ENCODE data around the gene NUP153.

NUP153 gene

GRCh38 chr6:17725083-17725482, 18.4 kb upstream of the NUP153 start:
- TF ChIP-seq, protein P1, sequence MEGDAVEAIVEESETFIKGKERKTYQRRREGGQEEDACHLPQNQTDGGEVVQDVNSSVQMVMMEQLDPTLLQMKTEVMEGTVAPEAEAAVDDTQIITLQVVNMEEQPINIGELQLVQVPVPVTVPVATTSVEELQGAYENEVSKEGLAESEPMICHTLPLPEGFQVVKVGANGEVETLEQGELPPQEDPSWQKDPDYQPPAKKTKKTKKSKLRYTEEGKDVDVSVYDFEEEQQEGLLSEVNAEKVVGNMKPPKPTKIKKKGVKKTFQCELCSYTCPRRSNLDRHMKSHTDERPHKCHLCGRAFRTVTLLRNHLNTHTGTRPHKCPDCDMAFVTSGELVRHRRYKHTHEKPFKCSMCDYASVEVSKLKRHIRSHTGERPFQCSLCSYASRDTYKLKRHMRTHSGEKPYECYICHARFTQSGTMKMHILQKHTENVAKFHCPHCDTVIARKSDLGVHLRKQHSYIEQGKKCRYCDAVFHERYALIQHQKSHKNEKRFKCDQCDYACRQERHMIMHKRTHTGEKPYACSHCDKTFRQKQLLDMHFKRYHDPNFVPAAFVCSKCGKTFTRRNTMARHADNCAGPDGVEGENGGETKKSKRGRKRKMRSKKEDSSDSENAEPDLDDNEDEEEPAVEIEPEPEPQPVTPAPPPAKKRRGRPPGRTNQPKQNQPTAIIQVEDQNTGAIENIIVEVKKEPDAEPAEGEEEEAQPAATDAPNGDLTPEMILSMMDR (IDR thresholded peaks at IDR 0.05; ENCODE audit: control extremely low read depth, extremely low read depth, low read depth, missing control alignments) = no peak
- ChIA-PET CTCF (interaction anchor here (2.0 kb wide), 1 partner anchor 9 kb away, joined by 4 read pairs; no protein-coding TSS in a partner anchor), POLR2A (no interaction called here)
- no peak for DNase-seq (ENCODE audit: extremely low spot score)

- no peak for DNase-seq (ENCODE audit: extremely low spot score)
- TF ChIP-seq, protein P1 (IDR thresholded peaks at IDR 0.05; ENCODE audit: control extremely low read depth, extremely low read depth, low read depth, missing control alignments) = no peak
- POLR2A ChIA-PET = no interaction called here
- CTCF ChIA-PET = interaction anchor here (0.9 to 2.0 kb wide), 2 partner anchors 9 to 10 kb away, joined by 3 to 4 read pairs; no protein-coding TSS in a partner anchor
Observed at GRCh38 chr6:17724341-17724740, 17.6 kb upstream of the NUP153 start.

- ChIA-PET POLR2A (no interaction called here), CTCF (interaction anchor here (0.9 to 1.8 kb wide), 3 partner anchors 8 to 67 kb away, joined by 3 read pairs; no protein-coding TSS in a partner anchor)
- TF ChIP-seq, protein P1 (IDR thresholded peaks at IDR 0.05; ENCODE audit: control extremely low read depth, extremely low read depth, low read depth, missing control alignments) = no peak
- no peak for DNase-seq (ENCODE audit: extremely low spot score)
Observed at GRCh38 chr6:17721671-17722070, 14.9 kb upstream of the NUP153 start.

DNA sequence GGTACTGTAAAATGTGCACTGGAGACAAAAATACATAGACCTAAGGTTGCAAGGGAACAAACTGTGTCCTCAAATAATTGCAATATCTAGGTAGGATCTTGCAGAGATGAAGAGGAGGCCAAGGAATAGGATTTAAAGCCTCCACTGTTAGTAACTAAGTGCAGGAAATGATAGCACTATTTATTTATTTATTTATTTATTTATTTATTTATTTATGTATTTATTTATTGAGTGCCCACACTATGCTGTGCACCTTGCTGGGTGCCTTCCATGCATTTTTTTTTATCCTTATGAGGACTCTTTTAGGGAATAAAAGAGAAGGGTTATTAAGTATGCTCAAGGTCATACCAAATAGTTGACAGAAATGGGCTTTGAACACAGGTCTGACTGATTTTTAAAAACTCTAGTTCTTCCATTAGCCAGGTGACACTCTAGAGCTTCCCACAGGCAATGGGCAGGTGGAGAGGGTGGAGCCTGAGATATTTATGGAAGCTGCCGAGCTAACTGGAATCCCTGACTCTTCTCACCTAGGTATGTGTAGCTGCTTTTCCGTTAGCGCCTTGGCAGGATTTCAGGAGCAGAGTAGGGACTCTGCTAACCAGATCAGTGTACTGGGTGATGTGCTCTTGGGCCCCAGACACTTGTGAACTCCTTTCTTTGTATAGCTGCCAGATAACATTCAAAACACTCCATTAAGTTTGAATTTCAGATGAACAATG, 12.8 kb upstream of the NUP153 start:
- no peak for DNase-seq (ENCODE audit: extremely low spot score)
- ChIA-PET POLR2A (interaction anchor here (0.6 kb wide), 1 partner anchor 814 kb away, joined by 4 read pairs; no protein-coding TSS in a partner anchor), CTCF (interaction anchor here (1.1 kb wide), 1 partner anchor 84 kb away, joined by 3 read pairs; no protein-coding TSS in a partner anchor)
- TF ChIP-seq, protein P1 (IDR thresholded peaks at IDR 0.05; ENCODE audit: control extremely low read depth, extremely low read depth, low read depth, missing control alignments) = no peak

DNA sequence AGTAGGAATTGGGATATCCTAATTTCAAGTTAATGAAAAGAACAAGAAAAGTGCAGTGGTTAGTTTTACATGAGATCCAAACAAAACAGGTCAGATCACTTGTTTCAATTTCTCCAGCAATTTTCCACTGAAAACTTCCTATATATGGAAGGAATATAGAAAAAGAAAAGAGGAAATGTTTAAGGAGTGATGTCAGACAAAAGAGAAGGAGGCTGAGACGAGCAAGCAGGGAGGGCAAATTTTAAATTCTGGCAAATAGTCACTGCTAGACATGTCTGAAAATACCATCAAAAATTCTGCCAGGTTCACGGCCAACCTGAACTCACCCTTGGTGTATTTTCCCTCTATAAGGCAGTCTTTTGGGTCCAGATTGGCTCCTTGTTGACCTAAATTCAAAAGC, 9.5 kb upstream of the NUP153 start:
- TF ChIP-seq, protein P1 (IDR thresholded peaks at IDR 0.05; ENCODE audit: control extremely low read depth, extremely low read depth, low read depth, missing control alignments) = no peak
- ChIA-PET CTCF (interaction anchor here (1.7 to 2.0 kb wide), 2 partner anchors 15 to 99 kb away, joined by 4 read pairs; no protein-coding TSS in a partner anchor), POLR2A (no interaction called here)
- DNase-seq (ENCODE audit: extremely low spot score) = no peak

- CTCF ChIA-PET = interaction anchor here (0.7 to 2.0 kb wide), 5 partner anchors 9 to 100 kb away, joined by 3 to 4 read pairs (median 4); no protein-coding TSS in a partner anchor
- peak; percentile 60 for DNase-seq (ENCODE audit: extremely low spot score)
- POLR2A ChIA-PET = no interaction called here
- TF ChIP-seq, protein P1 (IDR thresholded peaks at IDR 0.05; ENCODE audit: control extremely low read depth, extremely low read depth, low read depth, missing control alignments) = no peak
Observed at GRCh38 chr6:17714879-17715851, 8.4 kb upstream of the NUP153 start.
